Immature natural killer cell (primary cell): ENCODE data around the gene KAZN. TPM values are rescaled to one million over a fixed set of nuclear protein-coding genes. Genes with fewer than 3 reads are reported as not detected.
A peak's percentile ranks its signal among the peaks of the same experiment; 100 is the strongest.

Experiments
- DNase-seq, 3 donors: peaks; one replicate each; pipeline ENCODE4 v3.0.0; 2022; ENCODE audit warnings: mixed read lengths in 1 of 3
- H3K27ac Mint-ChIP-seq, 6 donors: one replicate each; pipeline ENCODE4 v1.8.0; 2020; ENCODE audit warnings: mixed read lengths in 6 of 6, mild to moderate bottlenecking in 5 of 6, inconsistent platforms in 4 of 6, moderate library complexity in 3 of 6
- H3K27me3 Mint-ChIP-seq, 3 donors: one replicate each; pipeline ENCODE4 v1.8.0; 2020 to 2021; ENCODE audit warnings: low read depth in 3 of 3, mild to moderate bottlenecking in 3 of 3, mixed read lengths in 3 of 3, moderate library complexity in 3 of 3, inconsistent platforms in 1 of 3
- H3K36me3 Mint-ChIP-seq, 3 donors: one replicate each; pipeline ENCODE4 v1.8.0; 2020; ENCODE audit warnings: mixed read lengths in 3 of 3, inconsistent platforms in 2 of 3, mild to moderate bottlenecking in 2 of 3
- H3K4me1 Mint-ChIP-seq, 2 donors: one replicate each; pipeline ENCODE4 v1.8.0; 2020; ENCODE audit warnings: inconsistent platforms in 2 of 2, mild to moderate bottlenecking in 2 of 2, mixed read lengths in 2 of 2, moderate library complexity in 1 of 2
- H3K4me3 Mint-ChIP-seq, 5 donors: one replicate each; pipeline ENCODE4 v1.8.0; 2020; ENCODE audit warnings: mild to moderate bottlenecking in 5 of 5, mixed read lengths in 5 of 5, inconsistent platforms in 3 of 5, moderate library complexity in 3 of 5
- H3K9me3 Mint-ChIP-seq, 6 donors: one replicate each; pipeline ENCODE4 v1.8.0; 2020; ENCODE audit warnings: mild to moderate bottlenecking in 6 of 6, mixed read lengths in 6 of 6, inconsistent platforms in 4 of 6, moderate library complexity in 3 of 6
- polyA plus RNA-seq, 3 donors: library from polyadenylated mRNA; unstranded; fragments of 300-500 nt; fragmentation: Illumina TruSeq; gene quantifications; one replicate each; pipeline ENCODE4 v1.2.3, GENCODE V29; 2021

The KAZN gene
- polyA plus RNA-seq, 3 donors from 2014 or later = 0.24 TPM; not detected in 2

GRCh38 chr1:14853518-14853917 is 255.0 kb downstream of the KAZN start:
- no peaks in the 10 kb centered on the region for H3K4me1 Mint-ChIP-seq
- no peaks in the 10 kb centered on the region for H3K36me3 Mint-ChIP-seq
- no peaks in the 10 kb centered on the region for H3K9me3 Mint-ChIP-seq
- H3K27me3 Mint-ChIP-seq = peaks cover 2 to 7% (median 4%) of the 10 kb centered on the region in 3 donors
- no peak overlapping the region for H3K4me3 Mint-ChIP-seq
- no peak for DNase-seq
- no peak overlapping the region for H3K27ac Mint-ChIP-seq

GRCh38 chr1:14855268-14855667 is 256.8 kb downstream of the KAZN start:
- DNase-seq = no peak
- H3K27me3 Mint-ChIP-seq = peaks cover 2 to 7% (median 3%) of the 10 kb centered on the region in 3 donors
- H3K9me3 Mint-ChIP-seq = no peaks in the 10 kb centered on the region
- H3K4me3 Mint-ChIP-seq = no peak overlapping the region
- H3K27ac Mint-ChIP-seq = no peak overlapping the region
- H3K4me1 Mint-ChIP-seq = no peaks in the 10 kb centered on the region
- H3K36me3 Mint-ChIP-seq = no peaks in the 10 kb centered on the region

GRCh38 chr1:14855801-14856200 is 257.3 kb downstream of the KAZN start:
- H3K4me3 Mint-ChIP-seq = no peak overlapping the region
- H3K36me3 Mint-ChIP-seq = no peaks in the 10 kb centered on the region
- H3K9me3 Mint-ChIP-seq = no peaks in the 10 kb centered on the region
- no peak overlapping the region for H3K27ac Mint-ChIP-seq
- peaks cover 2 to 7% (median 3%) of the 10 kb centered on the region in 3 donors for H3K27me3 Mint-ChIP-seq
- no peaks in the 10 kb centered on the region for H3K4me1 Mint-ChIP-seq
- no peak for DNase-seq

- H3K36me3 Mint-ChIP-seq = no peaks in the 10 kb centered on the region
- DNase-seq = no peak
- H3K27ac Mint-ChIP-seq = peak overlapping the region in 1 of 6 donors; percentile 0
- no peaks in the 10 kb centered on the region for H3K4me1 Mint-ChIP-seq
- peaks cover 3 to 7% (median 4%) of the 10 kb centered on the region in 3 donors for H3K27me3 Mint-ChIP-seq
- H3K4me3 Mint-ChIP-seq = no peak overlapping the region
- H3K9me3 Mint-ChIP-seq = no peaks in the 10 kb centered on the region
Observed at GRCh38 chr1:14857436-14858195, 259.1 kb downstream of the KAZN start.

GRCh38 chr1:14862114-14862771 is 263.8 kb downstream of the KAZN start:
- H3K9me3 Mint-ChIP-seq = no peaks in the 10 kb centered on the region
- H3K4me3 Mint-ChIP-seq = no peak overlapping the region
- H3K27me3 Mint-ChIP-seq = peaks cover 0 to 11% (median 4%) of the 10 kb centered on the region in 3 donors
- H3K4me1 Mint-ChIP-seq = no peaks in the 10 kb centered on the region
- no peak for DNase-seq
- no peak overlapping the region for H3K27ac Mint-ChIP-seq
- no peaks in the 10 kb centered on the region for H3K36me3 Mint-ChIP-seq

- Mint-ChIP-seq H3K4me3 (no peak overlapping the region), H3K27ac (no peak overlapping the region), H3K36me3 (no peaks in the 10 kb centered on the region), H3K9me3 (no peaks in the 10 kb centered on the region), H3K27me3 (peaks cover 2 to 17% (median 6%) of the 10 kb centered on the region in 3 donors), H3K4me1 (no peaks in the 10 kb centered on the region)
- DNase-seq = no peak
Observed at GRCh38 chr1:14865106-14865505, 266.6 kb downstream of the KAZN start.

GRCh38 chr1:14866911-14867612 is 268.6 kb downstream of the KAZN start:
- Mint-ChIP-seq H3K4me3 (no peak overlapping the region), H3K27me3 (peaks cover 2 to 26% (median 7%) of the 10 kb centered on the region in 3 donors), H3K27ac (no peak overlapping the region), H3K36me3 (no peaks in the 10 kb centered on the region), H3K4me1 (no peaks in the 10 kb centered on the region), H3K9me3 (no peaks in the 10 kb centered on the region)
- DNase-seq = no peak

GRCh38 chr1:14869187-14869586 is 270.7 kb downstream of the KAZN start:
- no peak for DNase-seq
- no peaks in the 10 kb centered on the region for H3K36me3 Mint-ChIP-seq
- no peak overlapping the region for H3K27ac Mint-ChIP-seq
- H3K4me1 Mint-ChIP-seq = no peaks in the 10 kb centered on the region
- no peak overlapping the region for H3K4me3 Mint-ChIP-seq
- H3K9me3 Mint-ChIP-seq = no peaks in the 10 kb centered on the region
- H3K27me3 Mint-ChIP-seq = peaks cover 2 to 23% (median 6%) of the 10 kb centered on the region in 3 donors

- Mint-ChIP-seq H3K4me3 (no peak overlapping the region), H3K36me3 (no peaks in the 10 kb centered on the region), H3K9me3 (no peaks in the 10 kb centered on the region), H3K27me3 (peaks cover 3 to 18% (median 7%) of the 10 kb centered on the region in 3 donors), H3K27ac (no peak overlapping the region), H3K4me1 (no peaks in the 10 kb centered on the region)
- DNase-seq = no peak
Observed at GRCh38 chr1:14871218-14871970, 272.9 kb downstream of the KAZN start.

- no peaks in the 10 kb centered on the region for H3K36me3 Mint-ChIP-seq
- H3K27ac Mint-ChIP-seq = no peak overlapping the region
- no peak for DNase-seq
- H3K4me3 Mint-ChIP-seq = no peak overlapping the region
- peaks cover 3 to 15% (median 7%) of the 10 kb centered on the region in 3 donors for H3K27me3 Mint-ChIP-seq
- no peaks in the 10 kb centered on the region for H3K9me3 Mint-ChIP-seq
- H3K4me1 Mint-ChIP-seq = no peaks in the 10 kb centered on the region
Observed at GRCh38 chr1:14872762-14873161, 274.3 kb downstream of the KAZN start.

- Mint-ChIP-seq H3K27ac (no peak overlapping the region), H3K4me3 (no peak overlapping the region), H3K4me1 (no peaks in the 10 kb centered on the region), H3K9me3 (no peaks in the 10 kb centered on the region), H3K27me3 (peaks cover 3 to 17% (median 5%) of the 10 kb centered on the region in 3 donors), H3K36me3 (no peaks in the 10 kb centered on the region)
- no peak for DNase-seq
Observed at GRCh38 chr1:14873677-14874076, 275.2 kb downstream of the KAZN start.

GRCh38 chr1:14875524-14876509 is 277.3 kb downstream of the KAZN start:
- Mint-ChIP-seq H3K4me3 (no peak overlapping the region), H3K27me3 (peaks cover 1 to 11% (median 5%) of the 10 kb centered on the region in 3 donors), H3K27ac (no peak overlapping the region), H3K4me1 (no peaks in the 10 kb centered on the region), H3K36me3 (no peaks in the 10 kb centered on the region), H3K9me3 (no peaks in the 10 kb centered on the region)
- no peak for DNase-seq

- no peak for DNase-seq
- no peak overlapping the region for H3K4me3 Mint-ChIP-seq
- H3K27ac Mint-ChIP-seq = no peak overlapping the region
- no peaks in the 10 kb centered on the region for H3K36me3 Mint-ChIP-seq
- H3K4me1 Mint-ChIP-seq = no peaks in the 10 kb centered on the region
- H3K27me3 Mint-ChIP-seq = peaks cover 1 to 3% (median 3%) of the 10 kb centered on the region in 3 donors
- H3K9me3 Mint-ChIP-seq = no peaks in the 10 kb centered on the region
Observed at GRCh38 chr1:14876747-14877146, 278.3 kb downstream of the KAZN start.
